ENCODE results near the gene ART5.
"Not testable (repeated sequence)": the region's sequence is repeated elsewhere in the genome, so short reads cannot be mapped to it uniquely, and the experiment has no call there.

GRCh38 chr11:3657331-3657730, 15.5 kb upstream of the ART5 start:
- TF ChIP-seq EZH2 (IDR thresholded peaks at IDR 0.05; ENCODE audit: borderline replicate concordance, low read length); CTCF (IDR thresholded peaks at IDR 0.05; ENCODE audit: low read length): not testable (repeated sequence)
